T-helper 1 cell treated with Interleukin-12 subunit alpha and Interleukin-12 subunit beta and Interleukin-4 antibody, amounts not matched to agents 30 μg/mL and 1 μg/mL, for 36 hours (primary cell): ENCODE data around the gene RPS6KB2.
"Not testable (repeated sequence)": the region's sequence is repeated elsewhere in the genome, so short reads cannot be mapped to it uniquely, and the experiment has no call there.

Experiments used
- H3K27ac Mint-ChIP-seq: one replicate; pipeline ENCODE4 v1.8.0; 2021; ENCODE audit warnings: mild to moderate bottlenecking, mixed read lengths
- H3K27me3 Mint-ChIP-seq: one replicate; pipeline ENCODE4 v1.8.0; 2021; ENCODE audit warnings: low read depth, mixed read lengths
- H3K36me3 Mint-ChIP-seq: one replicate; pipeline ENCODE4 v1.8.0; 2021; ENCODE audit warnings: low read depth, mixed read lengths
- H3K4me1 Mint-ChIP-seq: one replicate; pipeline ENCODE4 v1.8.0; 2021; ENCODE audit warnings: low read depth, mixed read lengths
- H3K4me3 Mint-ChIP-seq: one replicate; pipeline ENCODE4 v1.8.0; 2021; ENCODE audit warnings: mild to moderate bottlenecking, moderate library complexity, mixed read lengths
- H3K9me3 Mint-ChIP-seq: one replicate; pipeline ENCODE4 v1.8.0; 2021; ENCODE audit warnings: mixed read lengths

Gene RPS6KB2

GRCh38 chr11:67403085-67403484, 25.2 kb upstream of the RPS6KB2 start:
- not testable (repeated sequence) for H3K27me3 Mint-ChIP-seq, H3K9me3 Mint-ChIP-seq
- peaks cover 46% of the 10 kb centered on the region for H3K36me3 Mint-ChIP-seq
- H3K4me3 Mint-ChIP-seq, result peak overlapping the region; percentile 91
- peak overlapping the region; percentile 87 for H3K27ac Mint-ChIP-seq
- H3K4me1 Mint-ChIP-seq, result peaks cover 35% of the 10 kb centered on the region

- Mint-ChIP-seq H3K9me3 (no peaks in the 10 kb centered on the region), H3K27ac (peak overlapping the region; percentile 87), H3K27me3 (no peaks in the 10 kb centered on the region), H3K4me3 (peak overlapping the region; percentile 91), H3K4me1 (peaks cover 38% of the 10 kb centered on the region), H3K36me3 (peaks cover 45% of the 10 kb centered on the region)
Observed at GRCh38 chr11:67404515-67405195, 23.6 kb upstream of the RPS6KB2 start.

- Mint-ChIP-seq H3K36me3 (peaks cover 47% of the 10 kb centered on the region), H3K4me3 (peak overlapping the region; percentile 91)
Observed at GRCh38 chr11:67405196-67405567, 23.1 kb upstream of the RPS6KB2 start.

GRCh38 chr11:67405688-67406339, 22.5 kb upstream of the RPS6KB2 start:
- no peaks in the 10 kb centered on the region for H3K27me3 Mint-ChIP-seq
- no peaks in the 10 kb centered on the region for H3K9me3 Mint-ChIP-seq
- peaks cover 36% of the 10 kb centered on the region for H3K4me1 Mint-ChIP-seq
- H3K36me3 Mint-ChIP-seq, result peaks cover 45% of the 10 kb centered on the region
- peak overlapping the region; percentile 97 for H3K27ac Mint-ChIP-seq
- peak overlapping the region; percentile 91 for H3K4me3 Mint-ChIP-seq

More at GRCh38 chr11:67405196-67405567, 23.1 kb upstream of the RPS6KB2 start:
- Mint-ChIP-seq H3K27ac (peak overlapping the region; percentile 87), H3K4me1 (peaks cover 41% of the 10 kb centered on the region), H3K9me3 (no peaks in the 10 kb centered on the region), H3K27me3 (no peaks in the 10 kb centered on the region)

- Mint-ChIP-seq H3K9me3 (no peaks in the 10 kb centered on the region), H3K27ac (peak overlapping the region; percentile 97), H3K36me3 (peaks cover 45% of the 10 kb centered on the region), H3K27me3 (no peaks in the 10 kb centered on the region), H3K4me1 (peaks cover 40% of the 10 kb centered on the region), H3K4me3 (peak overlapping the region; percentile 91)
Observed at GRCh38 chr11:67406420-67406968, 21.8 kb upstream of the RPS6KB2 start.

- no peaks in the 10 kb centered on the region for H3K9me3 Mint-ChIP-seq
- H3K4me1 Mint-ChIP-seq, result peaks cover 45% of the 10 kb centered on the region
- H3K36me3 Mint-ChIP-seq, result peaks cover 45% of the 10 kb centered on the region
- H3K27me3 Mint-ChIP-seq, result no peaks in the 10 kb centered on the region
- H3K27ac Mint-ChIP-seq, result peak overlapping the region; percentile 97
- peak overlapping the region; percentile 91 for H3K4me3 Mint-ChIP-seq
Observed at GRCh38 chr11:67406969-67407687, 21.2 kb upstream of the RPS6KB2 start.

- H3K4me1 Mint-ChIP-seq, result peaks cover 51% of the 10 kb centered on the region
- H3K36me3 Mint-ChIP-seq, result peaks cover 45% of the 10 kb centered on the region
- H3K27me3 Mint-ChIP-seq, result no peaks in the 10 kb centered on the region
- H3K27ac Mint-ChIP-seq, result peak overlapping the region; percentile 97
- H3K9me3 Mint-ChIP-seq, result no peaks in the 10 kb centered on the region
- peak overlapping the region; percentile 91 for H3K4me3 Mint-ChIP-seq
Observed at GRCh38 chr11:67407688-67408163, 20.6 kb upstream of the RPS6KB2 start.

- H3K27me3 Mint-ChIP-seq, result peaks cover 5% of the 10 kb centered on the region
- H3K4me3 Mint-ChIP-seq, result peak overlapping the region; percentile 91
- no peaks in the 10 kb centered on the region for H3K9me3 Mint-ChIP-seq
- H3K27ac Mint-ChIP-seq, result peak overlapping the region; percentile 97
- peaks cover 46% of the 10 kb centered on the region for H3K36me3 Mint-ChIP-seq
- H3K4me1 Mint-ChIP-seq, result peaks cover 59% of the 10 kb centered on the region
Observed at GRCh38 chr11:67408437-67409200, 19.7 kb upstream of the RPS6KB2 start.

GRCh38 chr11:67409261-67409666, 19.0 kb upstream of the RPS6KB2 start:
- Mint-ChIP-seq H3K27ac (peak overlapping the region; percentile 97), H3K4me1 (peaks cover 60% of the 10 kb centered on the region), H3K9me3 (no peaks in the 10 kb centered on the region), H3K27me3 (peaks cover 6% of the 10 kb centered on the region), H3K4me3 (peak overlapping the region; percentile 91), H3K36me3 (peaks cover 44% of the 10 kb centered on the region)

- H3K9me3 Mint-ChIP-seq, result no peaks in the 10 kb centered on the region
- peak overlapping the region; percentile 91 for H3K4me3 Mint-ChIP-seq
- H3K4me1 Mint-ChIP-seq, result peaks cover 59% of the 10 kb centered on the region
- H3K36me3 Mint-ChIP-seq, result peaks cover 39% of the 10 kb centered on the region
- H3K27ac Mint-ChIP-seq, result peak overlapping the region; percentile 90
- H3K27me3 Mint-ChIP-seq, result peaks cover 6% of the 10 kb centered on the region
Observed at GRCh38 chr11:67409781-67410368, 18.4 kb upstream of the RPS6KB2 start.

- Mint-ChIP-seq H3K27me3 (peaks cover 6% of the 10 kb centered on the region), H3K9me3 (no peaks in the 10 kb centered on the region), H3K27ac (peak overlapping the region; percentile 62), H3K4me1 (peaks cover 57% of the 10 kb centered on the region), H3K36me3 (peaks cover 35% of the 10 kb centered on the region), H3K4me3 (peak overlapping the region; percentile 64)
Observed at GRCh38 chr11:67410369-67410831, 17.9 kb upstream of the RPS6KB2 start.

GRCh38 chr11:67410984-67411784, 17.1 kb upstream of the RPS6KB2 start:
- peaks cover 54% of the 10 kb centered on the region for H3K4me1 Mint-ChIP-seq
- peak overlapping the region; percentile 46 for H3K4me3 Mint-ChIP-seq
- H3K36me3 Mint-ChIP-seq, result peaks cover 31% of the 10 kb centered on the region
- H3K27ac Mint-ChIP-seq, result peak overlapping the region; percentile 69
- peaks cover 9% of the 10 kb centered on the region for H3K27me3 Mint-ChIP-seq
- H3K9me3 Mint-ChIP-seq, result no peaks in the 10 kb centered on the region

GRCh38 chr11:67411785-67412152, 16.5 kb upstream of the RPS6KB2 start:
- no peaks in the 10 kb centered on the region for H3K9me3 Mint-ChIP-seq
- peaks cover 15% of the 10 kb centered on the region for H3K27me3 Mint-ChIP-seq
- no peak overlapping the region for H3K27ac Mint-ChIP-seq
- peaks cover 27% of the 10 kb centered on the region for H3K36me3 Mint-ChIP-seq
- peaks cover 57% of the 10 kb centered on the region for H3K4me1 Mint-ChIP-seq
- no peak overlapping the region for H3K4me3 Mint-ChIP-seq
